GM12878 (cell line): ENCODE measurements around the gene ZFP1. TPM values are rescaled to one million over a fixed set of nuclear protein-coding genes. Genes with fewer than 3 reads are reported as not detected.

Experiments
- ATAC-seq: fragments of 200-7000 bp; cut with Tn5 transposase; 3 replicates; pipeline ENCODE4 v1.9.1; 2020; ENCODE audit warnings: mild to moderate bottlenecking, moderate library complexity
- BruUV-seq: library from RNA; stranded (reverse); fragments of 400-500 nt; replicated peaks from 2 replicates; lab custom pipeline; 2021; lab: Mats Ljungman, UMichigan
- CTCF ChIA-PET: fragments of 300-600 bp; sonication (Branson Sonifier 250); formaldehyde crosslinking; extraction: SDS; loops from one replicate; lab custom pipeline; 2021; ENCODE audit warnings: inconsistent platforms; lab: Yijun Ruan, JAX
- POLR2A ChIA-PET: fragments of 350-600 bp; formaldehyde crosslinking; extraction: SDS; loops from one replicate; lab custom pipeline; 2021; ENCODE audit warnings: inconsistent platforms; lab: Charles Lee
- RAD21 ChIA-PET: fragments of 300-600 bp; sonication (Branson Sonifier 250); formaldehyde crosslinking; loops from one replicate; lab custom pipeline; 2023; ENCODE audit warnings: antibody characterized with exemption; ENCODE audit not compliant: unreplicated experiment; lab: Charles Lee
- SMC1A ChIA-PET: fragments of 300-600 bp; sonication (Branson Sonifier 250); formaldehyde crosslinking; loops from one replicate; lab custom pipeline; 2023; ENCODE audit not compliant: unreplicated experiment, uncharacterized antibody; lab: Charles Lee
- DNase-seq: peaks from one replicate; pipeline ENCODE4 v3.0.0-alpha.2; 2011; ENCODE audit warnings: low read depth, low spot score
- FAIRE-seq: peaks from 3 replicates; lab custom pipeline; 2011; peaks lifted over from hg19 to GRCh38; lab: Jason Lieb, UNC
- H2AFZ ChIP-seq: 2 replicates; pipeline ENCODE4 v1.6.0; 2011; ENCODE audit warnings: low read depth, low read length, control low read depth; ENCODE audit not compliant: control insufficient read depth
- H3K27ac ChIP-seq: 2 replicates; pipeline ENCODE4 v1.5.1; 2011; ENCODE audit warnings: control low read depth; ENCODE audit not compliant: control insufficient read depth, insufficient read depth
- H3K27me3 ChIP-seq, 2 experiments: replicated peaks in 1 of 2; 2 replicates each; pipeline versions ENCODE4 v1.6.0 to v1.6.1; 2011; ENCODE audit warnings: low read length in 1 of 2; ENCODE audit not compliant: control insufficient read depth in 2 of 2, insufficient read depth in 2 of 2
- H3K36me3 ChIP-seq, 2 experiments: 2 replicates each; pipeline ENCODE4 v1.5.1; 2011; ENCODE audit warnings: low read length in 1 of 2; ENCODE audit not compliant: control insufficient read depth in 2 of 2, insufficient read depth in 2 of 2
- H3K4me1 ChIP-seq: 2 replicates; pipeline ENCODE4 v1.6.1; 2011; ENCODE audit warnings: mild to moderate bottlenecking, low read length, moderate library complexity, mixed read lengths; ENCODE audit not compliant: control insufficient read depth, insufficient read depth
- H3K4me2 ChIP-seq: 2 replicates; pipeline ENCODE4 v1.6.0; 2011; ENCODE audit warnings: control low read depth; ENCODE audit not compliant: control insufficient read depth, insufficient read depth
- H3K4me3 ChIP-seq: fragments of 200-600 bp; sonication (generic); 2 replicates; pipeline ENCODE4 v1.5.1; 2016
- H3K79me2 ChIP-seq: 2 replicates; pipeline ENCODE4 v1.6.0; 2011; ENCODE audit warnings: low read length; ENCODE audit not compliant: control insufficient read depth, insufficient read depth
- H3K9ac ChIP-seq: 2 replicates; pipeline ENCODE4 v1.8.0; 2011; ENCODE audit warnings: low read length, control low read depth, mixed read lengths; ENCODE audit not compliant: control insufficient read depth, insufficient read depth
- H3K9me3 ChIP-seq: replicated peaks from 3 replicates; pipeline ENCODE4 v1.5.1; 2011; ENCODE audit warnings: mild to moderate bottlenecking, low read length; ENCODE audit not compliant: control insufficient read depth, insufficient read depth
- H4K20me1 ChIP-seq: 2 replicates; pipeline ENCODE4 v1.6.0; 2011; ENCODE audit not compliant: control insufficient read depth, insufficient read depth
- CHD4 ChIP-seq: fragments of 200-600 bp; sonication (generic); IDR thresholded peaks from 2 replicates; pipeline ENCODE4 v1.6.1; 2016; ENCODE audit warnings: mild to moderate bottlenecking
- KAT2A ChIP-seq: conservative IDR thresholded peaks from 2 replicates; pipeline ENCODE4 v1.6.1; 2011; ENCODE audit warnings: low read depth, low read length; ENCODE audit not compliant: control insufficient read depth
- MLLT1 ChIP-seq: fragments of 450-650 bp; IDR thresholded peaks from 2 replicates; pipeline ENCODE4 v1.6.1; 2016; ENCODE audit warnings: mild to moderate bottlenecking
- NBN ChIP-seq: fragments of 450-650 bp; IDR thresholded peaks from 2 replicates; pipeline ENCODE4 v1.6.1; 2016
- ZBTB11 ChIP-seq: fragments of 450-650 bp; formaldehyde crosslinking; IDR thresholded peaks from 2 replicates; pipeline ENCODE4 v1.5.0; 2022; ENCODE audit warnings: mild to moderate bottlenecking, missing genetic modification characterization
- ZNF622 ChIP-seq: fragments of 450-650 bp; IDR thresholded peaks from 2 replicates; pipeline ENCODE4 v1.6.1; 2017; ENCODE audit warnings: mild to moderate bottlenecking, inconsistent platforms
- WGBS: methylation state at CpG from one replicate; pipeline ENCODE4 v1.1.6; 2016; ENCODE audit warnings: low lambda C conversion rate; ENCODE audit not compliant: insufficient replicate concordance, insufficient coverage; ENCODE audit errors: missing lambda C conversion rate; 5-methylcytosine and 5-hydroxymethylcytosine counted together
- in situ Hi-C: fragments of 300-500 bp; cut with MboI; formaldehyde crosslinking; loops from 9 replicates; pipeline ENCODE4 v1.14.3; 2018; ENCODE audit warnings: mixed read lengths
- intact Hi-C: fragments of 100-400 bp; cut with micrococcal nuclease; formaldehyde crosslinking; loops from one replicate; pipeline ENCODE4 v1.14.2; 2022; ENCODE audit not compliant: unreplicated experiment
- polyA plus RNA-seq, 11 experiments: library from polyadenylated mRNA; depleted of rRNA in 4 of 11; unstranded in 6 of 11; stranded (reverse) in 5 of 11; fragments of >200 nt; fragmentation: Nextera tagmentation in 4 of 11; fragmentation: Illumina TruSeq in 1 of 11; extraction: Ambion mirVana in 4 of 11; extraction: Trizol in 1 of 11; gene quantifications; 1 replicate in 1 of 11; 2 replicates in 10 of 11; pipeline versions ENCODE4 v1.2.1 to v1.2.3, GENCODE V29; 2011 to 2016; ENCODE audit warnings: inconsistent platforms in 2 of 11, missing spikeins in 2 of 11, low read depth in 1 of 11
- total RNA-seq, 4 experiments: library from RNA; depleted of rRNA in 3 of 4; stranded (reverse); fragments of >200 nt in 3 of 4; fragmentation: Illumina TruSeq in 1 of 4; extraction: Trizol in 1 of 4; gene quantifications; 2 replicates each; pipeline versions ENCODE4 v1.2.1 to v1.2.3, GENCODE V29; 2013 to 2021

ZFP1 gene
- total and polyA plus RNA-seq, 10 of the 15 experiments (the other 5 are each of a cell fraction or from before 2014, with no cell fraction given), result 3.5 to 17.6 (median 14.7) TPM

- no peak for ATAC-seq
- RAD21 ChIA-PET, result no interaction called here
These were observed 44.3 kb upstream of the ZFP1 start for GRCh38 chr16:75103994-75104393.

More at GRCh38 chr16:75103994-75104393, 44.3 kb upstream of the ZFP1 start:
- no peak for FAIRE-seq
- no peak overlapping the region for H3K9ac ChIP-seq
- no peak overlapping the region for H3K4me3 ChIP-seq
- ChIA-PET CTCF (no interaction called here), SMC1A (no interaction called here), POLR2A (interaction anchor here (0.6 to 0.7 kb wide), 2 partner anchors 34 to 270 kb away, joined by 4 to 9 read pairs; no protein-coding TSS in a partner anchor)
- H3K36me3 ChIP-seq, result no peaks in the 10 kb centered on the region; a peak in 2 of 4 replicates
- peaks cover 16% of the 10 kb centered on the region for H3K4me1 ChIP-seq
- H2AFZ ChIP-seq, result no peak overlapping the region
- TF ChIP-seq MLLT1, result no peak
- TF ChIP-seq ZBTB11 (CRISPR knock-in tag), result no peak
- no peak for TF ChIP-seq KAT2A
- TF ChIP-seq CHD4, result no peak
- TF ChIP-seq NBN, result no peak
- TF ChIP-seq ZNF622, result no peak
- no peak for DNase-seq
- no peak overlapping the region for H3K4me2 ChIP-seq
- H3K9me3 ChIP-seq, result no peaks in the 10 kb centered on the region
- H3K79me2 ChIP-seq, result no peaks in the 10 kb centered on the region; the same call in 1 of the 2 replicates
- intact Hi-C loops, result no loop called here
- no peaks in the 10 kb centered on the region for H4K20me1 ChIP-seq
- H3K27ac ChIP-seq, result no peak overlapping the region
- no peaks in the 10 kb centered on the region for H3K27me3 ChIP-seq
- 80% methylated on average over 5 of the region's 5 CpGs for WGBS
- in situ Hi-C loops, result loop anchor here (10.0 kb wide), 1 partner anchor 59 kb away; no protein-coding TSS in a partner anchor
- BruUV-seq, result no TSS peak
